SKM-1 treated with dmso at 0.1 percent for 144 hours (cell line): ENCODE data around the gene CASD1.

ENCODE experiments used
- DNase-seq: peaks from one replicate; lab custom pipeline; 2025; ENCODE audit not compliant: unreplicated experiment; lab: John Stamatoyannopoulos, UW

The CASD1 gene

DNA sequence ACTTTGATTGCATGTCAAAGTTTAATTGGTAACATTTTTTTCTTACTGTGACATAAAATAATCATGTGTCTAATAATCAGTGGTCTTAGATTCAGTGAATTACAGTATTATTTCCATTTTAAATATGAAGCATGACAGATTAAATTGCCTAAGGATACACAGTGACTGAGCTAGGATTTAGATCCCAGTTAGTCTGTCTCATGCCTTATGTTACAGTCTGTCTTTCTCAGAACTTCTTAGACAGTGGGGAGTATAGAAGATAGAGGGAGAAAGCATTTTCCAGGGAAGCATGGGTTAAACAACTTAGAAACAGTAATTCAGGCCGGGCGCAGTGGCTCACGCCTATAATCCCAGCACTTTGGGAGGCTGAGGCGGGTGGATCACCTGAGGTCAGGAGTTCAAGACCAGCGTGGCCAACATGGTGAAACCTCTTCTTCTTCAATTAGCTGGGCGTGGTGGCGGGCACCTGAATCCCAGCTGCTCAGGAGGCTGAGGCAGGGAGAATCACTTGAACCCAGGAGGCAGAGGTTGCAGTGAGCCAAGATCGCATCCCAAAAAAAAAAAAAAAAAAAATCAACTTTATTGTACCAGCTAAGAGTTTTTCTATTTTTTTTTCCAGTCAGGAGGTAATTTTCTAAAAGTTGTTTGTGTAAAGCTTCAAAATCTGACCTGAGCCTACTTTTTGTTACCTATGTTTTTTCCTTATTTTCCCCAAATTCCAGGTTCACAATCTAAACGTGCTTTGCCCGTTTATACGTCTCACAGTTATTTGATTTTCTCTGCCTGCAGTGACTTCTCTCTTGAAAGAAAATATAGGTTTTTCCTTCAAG, 3.3 kb downstream of the CASD1 start:
- no peak for DNase-seq

DNA sequence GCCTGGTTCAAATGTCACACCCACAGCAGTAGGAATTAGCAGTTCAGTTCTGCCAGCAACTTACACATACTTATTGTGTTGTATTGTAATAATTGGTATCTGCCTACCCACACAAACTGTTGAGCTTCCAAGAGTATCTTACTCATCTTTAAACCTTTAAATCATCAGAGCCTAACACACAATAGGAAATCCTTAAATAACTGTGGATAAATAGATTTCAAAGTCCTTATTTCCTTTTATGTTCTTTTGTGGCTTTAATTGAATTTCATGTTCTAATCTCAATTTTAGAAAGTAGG, 3.9 kb downstream of the CASD1 start:
- no peak for DNase-seq

DNA sequence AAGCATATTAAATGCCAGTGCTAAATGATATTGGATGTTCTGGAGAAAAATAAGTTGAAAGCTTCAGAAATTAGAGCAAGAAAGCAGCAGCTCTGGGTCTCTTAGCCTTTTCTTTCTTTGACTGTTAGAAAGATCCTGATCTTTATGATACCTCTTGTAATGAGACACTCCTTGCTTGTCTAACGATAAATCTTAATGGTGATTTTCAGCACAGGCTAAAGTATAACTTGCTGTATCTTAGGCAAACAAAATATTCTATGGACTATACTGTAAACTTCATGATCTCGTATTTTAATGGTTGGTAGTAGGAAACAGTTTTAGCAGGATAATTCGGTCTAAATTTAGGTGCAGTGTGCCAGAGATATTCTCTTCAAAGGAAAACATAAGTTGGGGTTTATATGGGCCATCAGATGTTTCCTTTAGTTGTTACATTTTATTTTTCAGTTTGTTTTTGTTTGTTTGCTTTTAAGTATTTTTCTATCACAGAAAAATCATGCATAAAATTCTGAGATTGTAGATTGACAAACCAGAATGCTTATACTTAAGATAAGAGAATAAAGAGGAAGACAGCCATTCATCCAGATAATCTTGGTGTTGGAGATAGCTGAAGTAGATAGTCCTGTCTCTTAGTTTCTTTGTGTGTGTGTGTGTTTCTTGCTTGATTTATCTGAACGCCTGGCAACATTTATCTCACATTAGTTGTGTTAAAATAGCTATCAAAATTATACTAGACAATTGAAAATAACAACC, 4.7 kb downstream of the CASD1 start:
- DNase-seq, result no peak

DNA sequence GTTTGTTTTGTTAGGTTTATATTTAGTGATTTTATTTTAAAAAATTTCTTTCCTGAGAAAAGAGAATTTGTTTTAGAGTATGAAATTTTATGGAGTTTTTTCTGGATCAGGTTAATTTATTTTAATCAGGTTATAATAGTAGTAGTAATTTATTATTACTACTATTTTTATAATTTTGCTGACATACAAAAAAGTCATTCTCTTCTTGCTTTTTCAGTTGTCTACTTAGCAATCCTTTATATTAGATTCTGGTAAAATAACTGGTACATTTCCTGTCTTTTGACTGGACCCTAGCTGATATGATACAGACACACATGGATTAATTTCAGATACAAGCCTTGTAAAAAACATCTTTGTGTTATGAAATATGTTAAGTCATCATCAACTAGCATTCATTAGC, 5.3 kb downstream of the CASD1 start:
- no peak for DNase-seq

DNA sequence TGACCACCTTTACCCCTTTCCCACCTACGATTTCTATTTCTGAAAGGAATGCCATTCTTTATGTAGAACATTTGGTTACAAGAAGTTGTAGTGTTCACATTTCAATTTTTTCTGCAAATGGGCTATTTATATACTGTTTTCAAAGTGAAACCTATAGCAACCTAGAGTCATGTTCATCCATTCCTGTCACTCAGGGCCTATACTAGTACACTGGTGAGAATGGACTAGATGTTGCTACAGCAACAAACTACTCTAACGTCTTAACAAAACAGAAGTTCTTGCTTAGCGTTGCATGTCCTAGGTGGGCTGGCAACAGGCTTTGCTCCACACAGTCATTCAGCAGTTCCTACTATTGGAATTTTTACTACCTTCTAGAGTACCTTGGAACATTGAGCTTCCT, 16.3 kb downstream of the CASD1 start:
- DNase-seq, result no peak

DNA sequence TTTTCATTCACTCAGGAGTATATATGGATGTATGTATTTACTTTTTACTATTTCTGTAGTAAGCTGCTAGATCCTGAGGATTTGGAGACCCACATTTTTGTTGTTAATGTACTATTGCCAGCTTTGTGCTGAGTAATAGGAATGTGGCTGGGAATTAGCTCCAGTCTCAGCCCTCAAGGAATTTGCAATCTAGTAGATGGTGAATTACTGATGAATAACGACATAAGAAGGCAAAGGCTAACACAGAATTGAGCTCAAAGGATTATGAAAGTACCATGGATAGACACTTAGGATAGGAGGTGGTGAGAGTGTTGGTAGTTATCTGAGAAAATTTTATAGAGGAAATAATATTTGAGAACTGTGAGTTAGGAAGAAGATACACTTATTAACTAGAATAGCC, 19.9 kb downstream of the CASD1 start:
- no peak for DNase-seq

DNA sequence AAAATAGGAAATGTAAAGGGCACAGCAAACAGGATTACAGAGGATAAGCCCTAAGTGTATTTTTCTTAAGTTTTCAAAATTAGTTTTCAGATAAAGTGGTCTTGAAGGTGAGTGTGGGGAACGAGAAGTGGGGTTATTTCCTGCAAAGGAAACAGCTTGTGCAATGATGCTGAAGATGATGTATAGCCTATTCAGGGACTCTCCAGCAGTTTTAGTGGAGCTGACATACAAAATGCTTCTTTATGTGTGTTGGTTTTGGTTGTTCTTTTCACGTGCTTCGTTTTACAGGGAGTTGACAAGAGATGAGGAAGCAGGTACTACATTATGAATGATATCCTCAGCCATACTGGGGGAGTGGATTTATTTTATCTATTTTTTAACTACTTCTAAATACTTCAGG, 20.5 kb downstream of the CASD1 start:
- no peak for DNase-seq

DNA sequence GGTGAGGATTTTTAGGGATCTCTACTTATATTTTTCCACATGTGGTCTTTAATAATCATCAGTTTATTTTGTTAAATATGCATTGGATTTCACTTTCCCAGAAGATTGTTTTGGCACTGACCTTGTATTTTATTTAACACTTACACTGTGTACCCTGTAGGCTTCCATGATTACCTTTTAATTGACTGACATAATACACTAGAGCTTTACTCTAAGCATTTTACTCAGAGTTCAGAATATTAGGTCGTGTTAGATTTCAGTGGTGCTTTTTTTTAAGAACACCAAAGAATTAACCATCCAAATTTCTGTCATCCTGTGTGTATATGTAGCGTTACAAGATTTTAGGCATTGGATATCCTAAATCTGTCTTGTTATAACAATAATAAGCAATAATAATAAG, 23.1 kb downstream of the CASD1 start:
- DNase-seq, result no peak

DNA sequence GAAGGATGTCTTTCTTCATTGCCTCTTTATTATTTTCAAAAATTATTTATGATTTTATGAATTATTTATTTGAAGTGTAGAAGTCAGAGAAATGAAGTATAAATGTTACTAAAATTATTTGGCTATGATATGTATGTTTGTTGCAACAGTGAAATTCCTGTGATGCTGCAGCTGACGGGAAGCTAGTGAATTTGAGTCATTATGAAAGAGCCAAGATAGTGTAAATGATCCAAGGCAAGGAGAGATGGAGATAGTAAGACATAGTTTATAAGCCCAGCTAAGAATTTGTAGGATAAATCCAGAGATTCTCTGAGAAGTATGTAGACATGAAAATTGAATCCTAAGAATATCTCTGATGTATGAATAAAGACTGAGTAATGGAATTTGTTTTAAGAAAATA, 30.8 kb downstream of the CASD1 start:
- no peak for DNase-seq

DNA sequence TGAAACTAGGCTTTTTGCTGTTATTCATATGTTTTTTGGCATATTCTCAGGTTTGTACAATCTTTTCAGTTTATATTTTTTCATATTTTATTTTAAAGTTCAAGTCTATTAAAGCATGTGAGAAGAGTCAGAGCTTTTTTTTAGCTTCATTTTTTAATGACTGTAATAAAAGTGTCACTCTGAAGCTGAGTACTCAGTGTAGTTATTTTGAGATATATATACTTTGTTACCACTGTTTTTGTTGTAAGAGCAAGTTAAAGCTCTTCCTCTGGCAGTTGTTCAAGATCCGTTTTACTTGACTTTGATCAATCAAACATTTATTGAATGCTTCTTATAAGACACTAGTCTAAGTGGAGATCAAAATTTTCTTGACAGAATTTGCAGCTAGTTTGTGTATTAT, 37.5 kb downstream of the CASD1 start:
- DNase-seq, result no peak

DNA sequence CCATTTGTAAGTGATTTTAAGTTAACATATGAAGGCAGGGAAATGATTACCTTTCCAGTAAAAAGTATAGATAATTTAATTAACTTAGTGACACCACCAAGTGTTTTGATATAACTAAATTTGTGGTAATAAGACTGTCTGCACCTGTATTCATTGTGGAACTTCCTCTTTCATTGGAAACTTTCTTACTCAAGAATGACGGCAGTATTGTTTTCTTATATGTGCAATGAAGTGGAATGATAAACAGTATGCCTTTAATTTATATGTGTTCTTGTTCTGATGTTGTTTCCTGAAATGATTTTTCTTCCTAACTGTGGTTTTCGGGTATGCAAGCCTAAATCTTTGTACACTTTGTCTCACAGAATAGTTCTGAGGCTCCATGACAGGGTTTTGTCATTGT, 46.4 kb downstream of the CASD1 start:
- DNase-seq, result no peak

DNA sequence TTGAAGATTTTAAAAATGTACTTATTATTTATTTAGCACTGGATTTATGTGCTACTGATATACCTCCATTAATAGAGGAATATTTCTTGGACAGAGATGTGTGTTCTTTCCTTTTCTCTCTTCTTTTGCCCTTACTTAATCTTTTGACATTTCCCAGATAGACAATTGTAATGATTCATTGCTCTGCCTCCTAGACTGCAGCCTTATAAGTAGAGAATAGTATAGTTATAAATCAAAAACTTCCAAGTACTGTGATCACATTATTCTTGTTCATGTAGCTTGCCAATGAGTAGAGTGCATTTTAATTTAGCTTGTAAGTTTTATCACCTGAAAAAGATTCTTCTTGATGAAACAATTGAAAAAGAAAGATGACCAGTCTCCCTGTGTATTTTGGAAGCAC, 47.6 kb downstream of the CASD1 start:
- DNase-seq, result no peak

DNA sequence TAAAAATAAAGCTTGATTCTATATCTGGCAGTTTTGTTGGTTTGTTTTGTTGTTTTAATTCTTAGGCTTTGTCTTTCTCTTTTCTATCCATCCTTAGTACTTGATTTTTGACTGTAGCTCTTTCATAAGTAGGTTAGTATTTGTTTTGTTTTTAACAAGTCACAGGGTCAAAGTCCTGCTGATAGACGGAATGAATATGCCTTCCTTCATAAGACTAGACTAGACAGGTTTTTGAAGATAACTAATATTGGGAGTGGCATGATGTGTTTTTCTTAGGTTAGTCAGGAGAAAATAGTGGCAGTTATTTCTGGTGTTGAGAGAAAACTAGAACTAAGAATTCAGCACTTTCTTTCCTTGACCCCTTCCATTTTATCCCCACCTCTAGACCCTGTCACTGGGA, 50.4 kb downstream of the CASD1 start:
- DNase-seq, result no peak

DNA sequence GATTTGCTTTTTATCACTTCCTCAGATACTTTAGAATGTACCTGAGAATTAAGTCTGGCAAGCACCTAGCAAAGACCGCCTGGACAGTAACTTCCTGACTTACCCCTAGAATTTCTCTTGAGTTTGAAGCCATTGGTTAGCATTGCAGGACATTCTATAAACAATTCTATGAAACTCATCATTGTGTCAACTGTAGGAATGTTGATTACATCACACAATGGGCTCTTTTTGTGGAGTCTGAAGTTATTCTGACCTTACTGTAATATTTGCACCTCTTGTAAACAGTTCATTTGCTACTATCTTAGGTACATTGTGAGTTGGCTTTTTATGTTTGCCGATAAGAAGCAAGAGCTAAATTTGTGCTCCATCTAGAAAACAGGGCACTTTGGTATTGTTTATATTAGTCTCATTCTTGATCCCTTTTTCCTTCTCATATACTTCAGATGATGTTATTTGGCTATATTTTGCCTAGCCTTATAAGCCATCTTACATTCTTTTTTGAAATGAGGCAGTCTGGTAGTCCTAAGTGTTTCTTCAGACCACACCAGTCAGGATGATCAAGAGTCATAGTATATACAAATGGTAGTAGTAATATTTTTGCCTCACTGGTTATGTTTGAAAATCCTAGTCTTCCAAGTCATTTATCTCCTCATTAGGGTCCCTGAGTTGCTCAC, 52.4 kb downstream of the CASD1 start:
- DNase-seq, result no peak

DNA sequence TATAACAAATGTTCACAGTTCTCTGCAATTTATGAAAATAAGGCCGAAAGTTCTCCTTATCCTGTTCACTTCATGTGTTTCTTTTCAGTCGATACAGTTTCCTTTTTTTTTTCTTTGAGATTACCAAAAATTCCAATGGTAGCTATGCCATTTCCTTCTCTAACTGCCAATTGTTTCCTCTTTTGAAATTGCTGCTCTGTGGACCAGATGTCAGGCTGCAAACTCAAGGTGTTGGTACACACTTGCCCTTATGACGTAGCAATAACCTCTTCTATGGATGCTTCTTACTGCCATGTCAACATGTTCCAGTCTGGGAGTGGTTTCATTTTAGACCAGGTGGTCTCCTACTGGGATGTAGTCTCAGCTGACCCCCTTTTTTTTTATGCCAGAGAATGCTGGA, 52.9 kb downstream of the CASD1 start:
- DNase-seq, result no peak

DNA sequence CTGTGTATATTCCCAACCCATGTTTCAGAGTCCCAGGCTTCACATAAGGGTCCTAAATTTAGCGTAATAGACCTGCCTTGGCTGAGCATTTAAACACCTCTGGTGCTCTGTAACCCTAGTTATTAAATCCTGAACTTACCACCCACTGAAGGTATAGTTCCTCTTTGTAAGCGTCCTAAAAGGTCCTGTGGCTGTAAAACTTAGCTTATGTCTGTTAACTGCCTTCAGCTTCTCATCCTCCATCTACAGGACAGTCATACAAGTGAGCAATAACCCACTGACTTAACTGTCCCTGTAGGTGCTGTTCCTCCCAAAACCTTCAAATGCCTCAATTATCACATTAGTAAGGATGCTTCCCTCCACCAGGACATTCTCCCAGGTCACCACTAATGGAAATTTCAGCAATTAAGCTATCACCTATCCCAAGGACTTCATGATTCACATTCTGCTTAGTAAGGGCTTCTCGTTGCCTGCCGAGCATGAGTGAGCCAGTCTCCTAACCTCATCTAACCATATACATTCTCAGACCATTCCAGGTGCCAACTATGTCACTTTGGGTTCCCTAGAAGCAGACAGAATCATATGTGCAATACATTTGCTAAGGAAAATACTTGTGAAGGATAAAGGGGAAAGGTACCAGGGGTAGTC, 55.8 kb downstream of the CASD1 start:
- no peak for DNase-seq

DNA sequence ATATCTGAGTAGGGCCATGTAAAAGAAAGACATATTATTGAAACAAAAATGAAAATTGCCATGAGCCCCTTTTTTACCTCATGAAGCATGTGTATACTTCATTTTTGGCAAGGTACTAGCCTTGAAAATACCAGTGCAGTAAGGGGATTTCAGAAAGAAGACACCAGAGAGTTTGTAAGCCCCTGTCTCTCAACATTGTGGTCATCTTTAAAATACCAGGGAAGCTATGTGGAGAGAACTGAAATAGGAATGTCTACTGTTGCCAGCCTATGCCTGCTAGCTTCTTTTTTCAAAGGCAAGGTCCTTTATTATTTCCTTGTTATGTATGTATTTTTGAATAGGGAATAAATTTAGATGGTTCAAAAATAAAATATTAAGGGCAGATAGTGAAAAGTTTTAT, 57.8 kb downstream of the CASD1 start:
- no peak for DNase-seq

DNA sequence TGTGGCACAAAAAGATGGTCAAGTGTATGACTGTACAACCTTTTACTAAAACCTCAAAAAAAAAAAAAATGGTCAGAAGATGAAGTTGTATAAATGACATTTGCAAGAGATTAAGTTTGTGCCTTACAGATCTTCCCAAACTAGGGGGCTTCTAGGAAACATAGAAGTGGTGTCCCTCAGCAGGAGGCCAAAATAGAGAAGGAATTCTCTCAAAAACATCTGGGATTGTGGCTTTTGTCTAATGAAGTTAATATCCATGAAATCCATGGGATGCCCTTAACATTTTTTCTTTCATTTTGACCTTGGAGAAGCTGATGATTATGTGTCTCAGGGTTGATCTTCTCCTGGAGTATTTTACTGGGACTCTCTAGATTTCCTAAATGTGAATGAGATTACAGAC, 62.2 kb downstream of the CASD1 start:
- no peak for DNase-seq

DNA sequence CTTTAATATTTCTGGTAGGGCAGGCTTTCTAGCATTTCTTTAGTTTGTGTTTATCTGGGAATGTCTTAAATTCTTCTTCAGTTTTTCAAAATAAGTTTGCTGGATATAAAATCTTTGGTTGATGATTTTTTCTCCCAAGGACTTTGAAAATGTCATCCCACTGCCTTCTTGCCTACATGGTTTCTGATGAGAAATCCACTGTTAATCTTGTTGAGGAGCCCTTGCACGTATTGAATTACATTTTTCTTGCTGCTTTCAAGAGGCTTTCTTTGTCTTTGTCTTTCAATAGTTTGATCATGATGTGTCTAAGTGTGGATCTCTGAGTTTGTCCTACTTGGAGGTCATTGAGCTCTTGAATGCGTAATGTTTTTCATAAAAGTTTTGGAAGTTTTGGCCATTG, 66.0 kb downstream of the CASD1 start:
- DNase-seq, result no peak

DNA sequence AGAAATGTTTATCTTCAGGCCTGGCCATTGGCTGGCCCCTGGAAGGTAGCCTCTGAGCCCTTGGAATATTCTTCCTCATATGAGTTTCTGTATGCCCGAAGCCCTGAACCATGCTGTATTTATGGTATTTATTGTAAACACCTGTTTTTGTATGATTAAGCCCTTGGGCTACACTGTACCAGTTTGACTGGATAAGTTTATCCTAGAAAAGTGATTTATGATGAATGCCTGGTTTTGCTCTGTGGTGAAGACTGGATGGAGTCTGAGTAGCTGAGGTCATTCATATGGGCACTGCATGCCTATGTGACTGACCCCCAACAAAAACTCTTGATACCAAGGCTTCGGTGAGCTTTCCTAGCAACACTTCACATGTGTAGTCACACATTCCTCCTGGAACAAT, 66.7 kb downstream of the CASD1 start:
- DNase-seq, result no peak

DNA sequence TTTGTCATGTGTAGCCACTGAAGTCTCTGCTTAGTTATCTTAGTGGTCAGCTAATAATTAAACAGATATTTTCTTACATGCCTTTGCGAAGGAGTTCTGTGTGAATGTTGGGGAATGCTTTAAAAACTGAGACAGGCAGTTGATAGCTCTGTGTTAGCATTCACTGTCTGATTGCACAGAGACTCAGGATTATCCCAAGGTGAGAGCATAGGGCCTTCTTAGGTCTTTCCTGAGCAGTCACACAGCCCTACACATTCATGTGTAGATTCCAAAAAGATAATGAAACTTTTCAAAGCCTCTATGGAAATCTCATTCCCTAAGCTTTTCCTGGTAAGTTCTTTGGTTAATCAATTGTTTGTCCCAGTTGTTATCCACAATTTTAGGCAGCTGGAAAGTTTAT, 67.7 kb downstream of the CASD1 start:
- DNase-seq, result no peak

DNA sequence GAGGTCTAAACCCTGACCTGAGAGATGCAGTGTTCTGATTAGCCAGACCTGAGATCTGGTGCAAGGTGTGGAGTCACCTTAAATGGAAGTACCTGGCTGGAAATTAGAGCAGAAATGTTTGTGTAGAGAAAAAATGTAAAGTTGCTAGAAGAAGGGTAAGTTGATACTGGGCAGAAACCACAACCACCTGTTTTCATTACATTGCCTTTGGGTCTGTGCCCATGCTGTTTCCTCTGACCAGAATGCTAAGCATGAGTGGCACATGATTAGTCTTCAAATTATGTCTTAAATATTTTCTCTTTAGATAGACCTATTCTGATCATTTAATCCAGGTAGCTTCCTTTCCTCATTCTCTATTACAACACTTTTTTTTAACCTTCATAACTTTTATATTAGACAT, 69.0 kb downstream of the CASD1 start:
- DNase-seq, result no peak
